GM12872 (cell line): ENCODE results near the gene CACNB4.

Experiments
- TF ChIP-seq, protein P1 (sequence below): IDR thresholded peaks from 3 replicates; pipeline ENCODE4 v1.5.1; 2011; ENCODE audit warnings: low read depth, mild to moderate bottlenecking, low read length, moderate library complexity; ENCODE audit not compliant: insufficient read depth

The CACNB4 gene

GRCh38 chr2:152061383-152061782 is 37.5 kb downstream of the CACNB4 start:
- TF ChIP-seq, protein P1, sequence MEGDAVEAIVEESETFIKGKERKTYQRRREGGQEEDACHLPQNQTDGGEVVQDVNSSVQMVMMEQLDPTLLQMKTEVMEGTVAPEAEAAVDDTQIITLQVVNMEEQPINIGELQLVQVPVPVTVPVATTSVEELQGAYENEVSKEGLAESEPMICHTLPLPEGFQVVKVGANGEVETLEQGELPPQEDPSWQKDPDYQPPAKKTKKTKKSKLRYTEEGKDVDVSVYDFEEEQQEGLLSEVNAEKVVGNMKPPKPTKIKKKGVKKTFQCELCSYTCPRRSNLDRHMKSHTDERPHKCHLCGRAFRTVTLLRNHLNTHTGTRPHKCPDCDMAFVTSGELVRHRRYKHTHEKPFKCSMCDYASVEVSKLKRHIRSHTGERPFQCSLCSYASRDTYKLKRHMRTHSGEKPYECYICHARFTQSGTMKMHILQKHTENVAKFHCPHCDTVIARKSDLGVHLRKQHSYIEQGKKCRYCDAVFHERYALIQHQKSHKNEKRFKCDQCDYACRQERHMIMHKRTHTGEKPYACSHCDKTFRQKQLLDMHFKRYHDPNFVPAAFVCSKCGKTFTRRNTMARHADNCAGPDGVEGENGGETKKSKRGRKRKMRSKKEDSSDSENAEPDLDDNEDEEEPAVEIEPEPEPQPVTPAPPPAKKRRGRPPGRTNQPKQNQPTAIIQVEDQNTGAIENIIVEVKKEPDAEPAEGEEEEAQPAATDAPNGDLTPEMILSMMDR = no peak

- TF ChIP-seq, protein P1 = no peak
Observed at GRCh38 chr2:152058655-152059054, 40.2 kb downstream of the CACNB4 start.

- TF ChIP-seq, protein P1 = no peak
Observed at GRCh38 chr2:152056418-152056817, 42.4 kb downstream of the CACNB4 start.

DNA sequence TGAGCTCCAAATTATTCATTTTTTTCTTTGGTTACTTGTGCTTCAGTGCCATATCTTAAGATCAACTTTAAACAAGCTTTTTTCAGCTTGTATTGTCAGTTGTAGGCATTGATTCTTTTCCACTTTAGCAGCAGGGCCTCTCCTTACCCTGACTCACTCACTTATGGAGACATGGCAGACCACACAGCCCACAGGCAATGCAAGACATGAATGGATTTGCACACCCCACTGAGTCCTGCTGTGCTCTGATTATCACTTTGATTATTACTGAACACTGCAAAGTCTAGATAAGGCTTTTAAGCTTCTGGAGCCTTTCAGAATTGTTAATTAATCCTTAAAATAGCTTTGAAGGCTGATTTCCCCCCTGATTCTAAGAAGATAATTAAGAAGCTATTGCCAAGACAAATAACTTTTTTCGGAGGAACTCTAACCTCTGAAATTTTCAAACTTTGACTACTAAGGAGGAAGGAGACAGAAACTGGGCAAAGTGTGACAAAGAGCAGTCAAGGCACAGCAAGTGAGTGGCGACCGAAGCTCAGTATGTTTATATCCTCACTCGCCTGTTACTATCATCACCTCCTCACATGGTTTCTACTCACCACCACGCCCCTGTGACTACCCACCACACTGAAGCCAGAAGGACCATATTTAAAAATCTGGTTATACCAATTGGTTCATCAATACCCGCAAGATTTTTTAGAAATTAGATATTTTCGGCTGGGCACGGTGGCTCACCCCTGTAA is 43.3 kb downstream of the CACNB4 start:
- TF ChIP-seq, protein P1 = no peak

DNA sequence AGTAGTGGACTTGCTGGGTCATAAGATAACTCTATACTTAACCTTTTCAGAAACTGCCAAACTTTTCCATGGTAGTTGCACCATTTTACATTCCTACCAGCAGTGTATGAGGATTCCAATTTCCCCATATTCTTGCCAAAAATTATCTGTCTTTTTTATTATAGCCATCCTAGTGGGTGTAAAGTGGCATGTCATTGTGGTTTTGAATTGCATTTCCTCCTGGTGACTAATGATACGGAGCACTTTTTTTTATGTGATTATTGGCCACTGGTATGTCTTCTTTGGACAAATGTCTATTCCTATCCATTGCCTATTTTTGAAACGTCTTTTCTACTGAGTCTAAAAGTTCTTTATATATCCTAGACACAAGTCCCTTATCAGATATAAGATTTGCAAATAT is 44.3 kb downstream of the CACNB4 start:
- TF ChIP-seq, protein P1 = no peak

GRCh38 chr2:152051436-152051835 is 47.4 kb downstream of the CACNB4 start:
- TF ChIP-seq, protein P1 = no peak

- TF ChIP-seq, protein P1 = no peak
Observed at GRCh38 chr2:152050915-152051314, 47.9 kb downstream of the CACNB4 start.
